Thyroid gland (tissue), 4 donors: ENCODE measurements around the gene HOXD12. TPM values are rescaled to one million over a fixed set of nuclear protein-coding genes. Genes with fewer than 3 reads are reported as not detected.

ENCODE experiments used
- DNase-seq, 2 donors: peaks; one replicate each; pipeline ENCODE4 v3.0.0-alpha.2; 2019
- H3K27ac ChIP-seq, 3 donors: fragments of 200-600 bp; sonication (generic); 1 replicate in 2 of 3; 2 replicates in 1 of 3; pipeline ENCODE4 v1.5.1; 2016 to 2019; ENCODE audit warnings: mild to moderate bottlenecking in 1 of 3, moderate library complexity in 1 of 3
- H3K27me3 ChIP-seq: fragments of 200-600 bp; sonication (generic); one replicate; pipeline ENCODE4 v1.5.1; 2019
- H3K36me3 ChIP-seq, 2 donors: fragments of 200-600 bp; sonication (generic); one replicate each; pipeline ENCODE4 v1.5.1; 2016 to 2019
- H3K4me1 ChIP-seq, 2 donors: fragments of 200-600 bp; sonication (generic); one replicate each; pipeline ENCODE4 v1.5.1; 2017 to 2019
- H3K4me3 ChIP-seq, 3 donors: fragments of 200-600 bp; sonication (generic); replicated peaks in 1 of 3; 1 replicate in 2 of 3; 2 replicates in 1 of 3; pipeline ENCODE4 v1.5.1; 2016; ENCODE audit warnings: mild to moderate bottlenecking in 1 of 3
- H3K9me3 ChIP-seq: fragments of 200-600 bp; sonication (generic); one replicate; pipeline ENCODE4 v1.5.1; 2017
- POLR2A ChIP-seq, 2 donors: fragments of 450-650 bp; IDR thresholded peaks; one replicate each; pipeline ENCODE4 v1.6.1; 2017; ENCODE audit warnings: antibody characterized with exemption in 2 of 2, mild to moderate bottlenecking in 2 of 2, moderate library complexity in 1 of 2
- WGBS, 2 donors: methylation state at CpG; one replicate each; pipeline ENCODE4 v1.1.5; 2017; 5-methylcytosine and 5-hydroxymethylcytosine counted together
- intact Hi-C: fragments of 100-400 bp; cut with DNase I; formaldehyde crosslinking; loops from one replicate; pipeline ENCODE4 v1.15.1; 2023
- total RNA-seq, 4 donors: library from RNA; depleted of rRNA; stranded (reverse); fragments of >200 nt; gene quantifications; one replicate each; pipeline ENCODE4 v1.2.3, GENCODE V29; 2016
- TF ChIP-seq, protein P1 (sequence below), 6 experiments: fragments of 200-600 bp in 3 of 6; fragments of 450-650 bp in 3 of 6; sonication (generic) in 3 of 6; IDR thresholded peaks; one replicate each; pipeline ENCODE4 v1.5.1; 2016 to 2019; ENCODE audit warnings: antibody characterized with exemption in 6 of 6, mild to moderate bottlenecking in 2 of 6, inconsistent platforms in 1 of 6, moderate library complexity in 1 of 6

The HOXD12 gene
- total RNA-seq, 4 donors from 2014 or later: not detected

DNA sequence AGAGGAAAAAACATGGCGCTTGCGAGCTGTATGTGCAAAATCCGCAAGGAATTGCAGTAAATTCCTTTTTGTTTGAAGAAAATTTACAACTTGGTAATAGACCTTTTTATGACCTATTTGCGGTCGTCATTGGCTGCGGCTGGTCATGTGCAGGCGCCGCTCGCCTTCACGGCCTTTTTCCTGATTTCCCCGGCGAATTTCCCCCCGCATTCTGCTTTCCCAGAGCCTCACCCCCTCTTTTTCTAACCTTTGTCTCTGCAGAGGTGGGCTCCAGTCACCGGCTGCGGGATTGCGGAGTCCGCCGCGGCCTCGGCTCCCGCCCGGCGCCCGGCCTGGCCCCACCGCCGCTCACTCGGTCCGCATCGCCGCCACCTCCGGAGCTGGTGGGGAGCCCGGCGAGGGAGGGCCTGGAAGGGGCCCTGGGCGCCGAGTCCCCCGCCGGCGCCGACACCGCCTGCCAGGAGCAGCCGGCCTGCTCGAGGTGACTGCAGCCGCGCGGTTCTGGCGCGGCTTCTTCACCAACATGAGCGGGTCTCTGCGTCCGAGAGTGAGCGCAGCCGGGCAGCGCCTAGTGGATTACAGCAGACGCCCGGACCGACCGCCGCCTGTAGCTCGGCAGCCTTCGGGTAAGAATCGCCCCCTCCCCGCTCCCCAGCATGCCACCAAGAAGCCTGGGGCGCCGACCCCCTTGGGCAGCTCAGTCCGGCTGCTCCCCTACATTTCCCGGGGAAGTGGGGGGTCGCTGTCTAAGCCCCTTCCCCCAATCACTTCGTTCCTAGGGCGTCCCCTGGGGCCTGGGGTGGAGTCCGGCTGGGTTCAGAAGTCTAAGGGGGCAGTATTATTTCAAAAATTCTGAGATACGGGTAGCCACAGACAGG, 37.0 kb downstream of the HOXD12 start:
- H3K27me3 ChIP-seq: peaks cover 76% of the 10 kb centered on the region
- intact Hi-C loops: no loop called here
- H3K4me1 ChIP-seq: peaks cover 0 to 21% of the 10 kb centered on the region in 2 donors
- peak overlapping the region in 2 of 3 donors; percentile 46 to 69 for H3K27ac ChIP-seq
- no peak for DNase-seq
- WGBS, 2 donors: 4 to 6% methylated on average over 18 to 50 of the region's 71 CpGs
- H3K36me3 ChIP-seq: no peaks in the 10 kb centered on the region
- no peak for TF ChIP-seq POLR2A (IDR thresholded peaks at IDR 0.05)
- TF ChIP-seq, protein P1, sequence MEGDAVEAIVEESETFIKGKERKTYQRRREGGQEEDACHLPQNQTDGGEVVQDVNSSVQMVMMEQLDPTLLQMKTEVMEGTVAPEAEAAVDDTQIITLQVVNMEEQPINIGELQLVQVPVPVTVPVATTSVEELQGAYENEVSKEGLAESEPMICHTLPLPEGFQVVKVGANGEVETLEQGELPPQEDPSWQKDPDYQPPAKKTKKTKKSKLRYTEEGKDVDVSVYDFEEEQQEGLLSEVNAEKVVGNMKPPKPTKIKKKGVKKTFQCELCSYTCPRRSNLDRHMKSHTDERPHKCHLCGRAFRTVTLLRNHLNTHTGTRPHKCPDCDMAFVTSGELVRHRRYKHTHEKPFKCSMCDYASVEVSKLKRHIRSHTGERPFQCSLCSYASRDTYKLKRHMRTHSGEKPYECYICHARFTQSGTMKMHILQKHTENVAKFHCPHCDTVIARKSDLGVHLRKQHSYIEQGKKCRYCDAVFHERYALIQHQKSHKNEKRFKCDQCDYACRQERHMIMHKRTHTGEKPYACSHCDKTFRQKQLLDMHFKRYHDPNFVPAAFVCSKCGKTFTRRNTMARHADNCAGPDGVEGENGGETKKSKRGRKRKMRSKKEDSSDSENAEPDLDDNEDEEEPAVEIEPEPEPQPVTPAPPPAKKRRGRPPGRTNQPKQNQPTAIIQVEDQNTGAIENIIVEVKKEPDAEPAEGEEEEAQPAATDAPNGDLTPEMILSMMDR (IDR thresholded peaks at IDR 0.05): no peak
- no peaks in the 10 kb centered on the region for H3K9me3 ChIP-seq
- H3K4me3 ChIP-seq: peak overlapping the region in 1 of 3 donors; percentile 31

DNA sequence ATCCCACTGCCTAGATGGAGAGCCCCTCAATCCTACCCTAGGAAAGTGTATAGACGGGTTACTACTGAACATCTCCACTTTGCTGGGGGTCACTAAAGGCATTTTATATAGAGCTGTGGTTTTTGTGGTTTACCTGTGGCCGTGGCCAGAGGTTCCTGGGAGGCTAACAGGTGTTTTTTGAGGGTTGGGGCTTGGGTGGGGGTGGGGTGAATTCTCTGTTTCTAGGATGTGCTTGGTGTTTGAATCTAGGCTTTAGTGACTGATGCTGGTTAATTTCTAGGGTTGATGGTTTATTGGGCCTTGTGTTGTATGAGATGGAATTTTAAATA, 37.6 kb downstream of the HOXD12 start:
- no peaks in the 10 kb centered on the region for H3K9me3 ChIP-seq
- no peak for DNase-seq
- H3K27ac ChIP-seq: peak overlapping the region in 1 of 3 donors; percentile 69
- H3K4me3 ChIP-seq: peak overlapping the region in 1 of 3 donors; percentile 31
- intact Hi-C loops: no loop called here
- H3K27me3 ChIP-seq: peaks cover 73% of the 10 kb centered on the region
- WGBS, 2 donors: 20 to 34% methylated on average over 2 of the region's 2 CpGs
- peaks cover 0 to 21% of the 10 kb centered on the region in 2 donors for H3K4me1 ChIP-seq
- no peaks in the 10 kb centered on the region for H3K36me3 ChIP-seq
- no peak for TF ChIP-seq POLR2A (IDR thresholded peaks at IDR 0.05)
- TF ChIP-seq, protein P1 (IDR thresholded peaks at IDR 0.05): no peak

DNA sequence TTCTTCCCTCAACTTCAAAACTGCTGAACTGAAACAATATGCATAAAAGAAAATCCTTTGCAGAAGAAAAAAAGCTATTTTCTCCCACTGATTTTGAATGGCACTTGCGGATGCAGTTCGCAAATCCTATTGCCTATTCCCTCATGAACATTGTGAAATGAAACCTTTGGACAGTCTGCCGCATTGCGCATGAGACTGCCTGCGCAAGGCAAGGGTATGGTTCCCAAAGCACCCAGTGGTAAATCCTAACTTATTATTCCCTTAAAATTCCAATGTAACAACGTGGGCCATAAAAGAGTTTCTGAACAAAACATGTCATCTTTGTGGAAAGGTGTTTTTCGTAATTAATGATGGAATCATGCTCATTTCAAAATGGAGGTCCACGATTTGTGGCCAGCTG, 38.3 kb downstream of the HOXD12 start:
- Histone ChIP-seq H3K27ac (peak overlapping the region in 1 of 3 donors; percentile 69), H3K36me3 (no peaks in the 10 kb centered on the region), H3K27me3 (peaks cover 66% of the 10 kb centered on the region), H3K4me1 (peaks cover 0 to 21% of the 10 kb centered on the region in 2 donors), H3K4me3 (no peak overlapping the region), H3K9me3 (no peaks in the 10 kb centered on the region)
- intact Hi-C loops: no loop called here
- DNase-seq: no peak
- WGBS, 2 donors: 38 to 44% methylated on average over 8 of the region's 8 CpGs
- TF ChIP-seq, protein P1 (IDR thresholded peaks at IDR 0.05): no peak
- TF ChIP-seq POLR2A (IDR thresholded peaks at IDR 0.05): no peak

DNA sequence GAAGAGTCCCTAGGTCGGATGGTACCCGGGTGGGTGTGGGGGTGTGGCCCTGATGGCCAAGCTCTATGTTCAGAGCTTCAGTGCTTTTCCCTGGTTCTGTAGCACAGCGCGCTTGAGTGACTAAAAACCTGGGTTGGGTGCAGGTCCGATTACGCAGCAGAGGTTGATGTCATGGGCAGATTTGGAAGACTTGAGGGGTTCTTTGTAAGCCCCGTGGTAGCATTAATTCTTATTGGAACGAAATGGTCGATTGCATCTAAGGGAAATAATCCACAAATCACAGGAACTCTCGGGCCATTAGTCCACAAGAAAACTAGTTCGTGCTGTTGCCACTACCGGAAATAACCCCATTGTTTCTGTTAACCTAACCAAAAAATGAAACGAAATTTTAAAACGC, 38.9 kb downstream of the HOXD12 start:
- H3K4me1 ChIP-seq: peaks cover 0 to 21% of the 10 kb centered on the region in 2 donors
- no peak overlapping the region for H3K27ac ChIP-seq
- TF ChIP-seq, protein P1 (IDR thresholded peaks at IDR 0.05): no peak
- no peak for TF ChIP-seq POLR2A (IDR thresholded peaks at IDR 0.05)
- H3K9me3 ChIP-seq: no peaks in the 10 kb centered on the region
- intact Hi-C loops: no loop called here
- 18 to 19% methylated on average over 14 of the region's 14 CpGs for WGBS, 2 donors
- DNase-seq: no peak
- peaks cover 60% of the 10 kb centered on the region for H3K27me3 ChIP-seq
- H3K36me3 ChIP-seq: no peaks in the 10 kb centered on the region
- H3K4me3 ChIP-seq: no peak overlapping the region

DNA sequence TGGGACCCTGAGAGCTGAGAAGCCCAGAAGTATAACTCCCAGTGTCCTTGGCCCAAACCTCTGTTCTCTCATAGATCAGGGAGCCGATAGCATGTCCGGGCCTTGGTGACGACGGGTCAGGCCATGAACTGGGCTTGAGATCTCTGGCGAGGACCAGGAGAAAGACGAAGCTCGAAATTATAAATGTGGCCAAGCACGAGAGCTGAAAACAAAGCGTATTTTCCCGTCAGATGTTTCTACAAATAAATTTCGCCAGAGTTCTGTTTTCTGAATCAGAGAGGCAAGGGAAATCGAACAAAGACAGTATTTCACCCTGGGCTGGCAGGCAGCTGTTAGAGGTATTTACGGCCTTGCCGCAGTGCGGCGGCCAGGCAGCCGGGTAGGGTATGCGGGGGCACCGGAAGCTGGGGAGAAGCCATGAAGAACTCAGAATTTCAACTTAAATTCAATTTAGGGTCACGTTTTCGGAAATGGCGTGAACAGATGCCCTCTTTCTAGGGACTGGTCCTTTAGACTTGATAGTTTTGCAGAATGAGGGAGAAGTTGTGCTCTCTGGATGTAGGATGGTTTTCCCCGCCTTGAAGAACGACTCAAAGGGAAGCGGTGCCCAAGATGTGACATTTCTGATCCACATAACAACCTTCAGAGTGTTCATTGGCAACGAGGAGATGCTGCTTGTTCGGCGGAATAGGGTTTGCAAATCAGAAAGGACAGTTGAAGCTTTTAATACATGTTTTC, 39.5 kb downstream of the HOXD12 start:
- Histone ChIP-seq H3K4me1 (peaks cover 0 to 21% of the 10 kb centered on the region in 2 donors), H3K9me3 (no peaks in the 10 kb centered on the region), H3K27me3 (peaks cover 58% of the 10 kb centered on the region), H3K4me3 (no peak overlapping the region), H3K27ac (peak overlapping the region in 1 of 3 donors; percentile 21), H3K36me3 (no peaks in the 10 kb centered on the region)
- intact Hi-C loops: no loop called here
- no peak for DNase-seq
- TF ChIP-seq, protein P1 (IDR thresholded peaks at IDR 0.05): no peak
- TF ChIP-seq POLR2A (IDR thresholded peaks at IDR 0.05): no peak
- WGBS, 2 donors: 21 to 29% methylated on average over 28 of the region's 28 CpGs
